Peyer's patch (tissue), 4 donors: ENCODE results near the gene PAX8.

ENCODE experiments used
- CTCF ChIP-seq, 6 experiments: fragments of 450-650 bp in 4 of 6; fragments of 200-600 bp in 2 of 6; sonication (generic) in 1 of 6; IDR thresholded peaks; one replicate each; pipeline ENCODE4 v1.5.1; 2017 to 2019; ENCODE audit warnings: antibody characterized with exemption in 6 of 6, mild to moderate bottlenecking in 3 of 6, moderate library complexity in 1 of 6
- POLR2A ChIP-seq, 2 donors: fragments of 450-650 bp; IDR thresholded peaks; one replicate each; pipeline ENCODE4 v1.5.1; 2017; ENCODE audit warnings: antibody characterized with exemption in 2 of 2, mild to moderate bottlenecking in 2 of 2, moderate library complexity in 2 of 2

DNA sequence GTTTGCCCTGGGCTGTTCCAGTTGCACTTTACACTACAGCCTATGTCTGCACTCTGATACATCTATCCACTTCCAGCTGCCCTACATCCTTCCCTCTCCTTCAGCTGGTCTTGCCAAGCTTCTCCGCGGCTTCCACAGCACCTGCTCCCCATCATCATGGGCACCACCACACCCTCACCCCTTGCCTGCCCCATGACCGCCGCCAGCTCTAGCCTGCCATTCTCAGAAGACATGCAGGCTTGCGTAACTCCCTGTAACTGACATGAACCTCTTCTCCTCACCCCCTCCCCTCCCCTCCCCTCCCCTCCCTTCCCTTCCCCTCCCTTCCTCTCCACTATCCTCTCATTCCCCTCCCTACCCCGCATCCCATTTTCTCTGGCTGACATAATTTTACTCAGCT is 46.0 kb downstream of the PAX8 start:
- TF ChIP-seq POLR2A (IDR thresholded peaks at IDR 0.05) (no peak), CTCF (IDR thresholded peaks at IDR 0.05) (no peak)
